Measurements from ENCODE around the gene GDPD3. TPM values are rescaled to one million over a fixed set of nuclear protein-coding genes. Genes with fewer than 3 reads are reported as not detected.

The GDPD3 gene
- total RNA-seq, 1 experiment from 2014 or later = 3.8 TPM

DNA sequence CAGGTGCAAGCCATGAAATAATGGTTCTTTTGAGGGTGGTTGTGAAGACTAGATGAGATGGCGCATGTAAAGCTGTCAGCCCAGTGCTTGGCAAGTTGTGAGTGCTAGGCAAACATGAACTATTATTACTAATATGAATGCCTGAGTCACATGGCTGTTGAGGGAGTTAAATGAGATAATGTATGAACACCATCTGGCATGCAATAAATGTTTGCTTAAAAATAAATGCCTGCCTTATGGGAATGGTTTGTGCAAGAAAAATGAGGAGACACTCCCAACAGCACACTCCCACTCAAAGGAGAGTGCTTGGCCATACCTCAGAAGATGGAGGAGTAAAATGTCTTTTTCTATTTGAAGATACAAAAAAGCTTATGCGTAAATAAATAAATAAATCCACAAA lies 6.1 kb upstream of the GDPD3 start:
- Histone ChIP-seq H3K4me2 (ENCODE audit: insufficient read depth, insufficient read length, low read length) (no peak overlapping the region), H2BK15ac (ENCODE audit: low read depth, low read length) (no peak overlapping the region), H3T11ph (ENCODE audit: low read length) (no peak overlapping the region), H3K4ac (ENCODE audit: low read depth, low read length) (no peak overlapping the region), H2BK12ac (ENCODE audit: insufficient read length, low read depth, low read length) (no peak overlapping the region), H3K14ac (ENCODE audit: insufficient read depth, low read length) (no peak overlapping the region), H3K79me2 (ENCODE audit: insufficient read depth, low read length) (no peaks in the 10 kb centered on the region), H4K20me1 (ENCODE audit: control insufficient read depth, insufficient read depth, insufficient read length) (no peaks in the 10 kb centered on the region), H3K18ac (ENCODE audit: insufficient read length, low read depth, low read length) (no peak overlapping the region), H3K79me1 (ENCODE audit: insufficient read depth, low read depth, low read length, poor library complexity, severe bottlenecking) (no peaks in the 10 kb centered on the region), H3K9me3 (ENCODE audit: control insufficient read depth, low read depth, low read length) (no peaks in the 10 kb centered on the region), H4K91ac (ENCODE audit: insufficient read length, low read depth, low read length) (no peak overlapping the region), H4K8ac (replicated peaks; ENCODE audit: insufficient read length, low read depth, low read length) (no peak overlapping the region), H2BK120ac (ENCODE audit: low read depth, low read length, poor library complexity, severe bottlenecking) (no peak overlapping the region), H2BK5ac (ENCODE audit: insufficient read length, low read length) (no peak overlapping the region), H2AFZ (ENCODE audit: low read length) (no peak overlapping the region), H3K23ac (ENCODE audit: insufficient read length, low read depth, low read length) (no peak overlapping the region), H4K5ac (ENCODE audit: insufficient read length, low read depth, low read length) (no peak overlapping the region), H3K9ac (ENCODE audit: extremely low read depth, insufficient read length, low read length) (no peak overlapping the region), H3K27ac (ENCODE audit: insufficient read length, low read depth, low read length) (no peak overlapping the region), H3K27me3 (ENCODE audit: insufficient read depth, low read length) (no peaks in the 10 kb centered on the region; the same call in 1 of the 2 replicates), H2AK5ac (ENCODE audit: insufficient read length, low read length) (no peak overlapping the region), H2BK20ac (ENCODE audit: low read depth, low read length, poor library complexity, severe bottlenecking) (no peak overlapping the region), H3K4me1 (ENCODE audit: insufficient read depth, low read length) (no peaks in the 10 kb centered on the region), H3K56ac (ENCODE audit: insufficient read length, low read depth, low read length) (no peak overlapping the region), H3K23me2 (ENCODE audit: insufficient read length, low read depth, low read length, poor library complexity, severe bottlenecking) (peaks cover 3% of the 10 kb centered on the region)
- DNase-seq = no peak
- no CpG with 5 or more reads among the region's 2 CpGs for WGBS (ENCODE audit: extremely low coverage, insufficient read length, low lambda C conversion rate)
- no peak overlapping the region for H3K4me3 Mint-ChIP-seq
- H3K4me1 Mint-ChIP-seq = peaks cover 8 to 12% of the 10 kb centered on the region in 2 experiments
- peaks cover 0 to 28% (median 16%) of the 10 kb centered on the region in 3 experiments; a peak in 6 of 7 replicates for H3K36me3 Mint-ChIP-seq (ENCODE audit: insufficient read depth in 1 of 3, low read depth in 3 of 3)
- no peaks in the 10 kb centered on the region for H3K9me3 Mint-ChIP-seq
- TF ChIP-seq, protein P1, sequence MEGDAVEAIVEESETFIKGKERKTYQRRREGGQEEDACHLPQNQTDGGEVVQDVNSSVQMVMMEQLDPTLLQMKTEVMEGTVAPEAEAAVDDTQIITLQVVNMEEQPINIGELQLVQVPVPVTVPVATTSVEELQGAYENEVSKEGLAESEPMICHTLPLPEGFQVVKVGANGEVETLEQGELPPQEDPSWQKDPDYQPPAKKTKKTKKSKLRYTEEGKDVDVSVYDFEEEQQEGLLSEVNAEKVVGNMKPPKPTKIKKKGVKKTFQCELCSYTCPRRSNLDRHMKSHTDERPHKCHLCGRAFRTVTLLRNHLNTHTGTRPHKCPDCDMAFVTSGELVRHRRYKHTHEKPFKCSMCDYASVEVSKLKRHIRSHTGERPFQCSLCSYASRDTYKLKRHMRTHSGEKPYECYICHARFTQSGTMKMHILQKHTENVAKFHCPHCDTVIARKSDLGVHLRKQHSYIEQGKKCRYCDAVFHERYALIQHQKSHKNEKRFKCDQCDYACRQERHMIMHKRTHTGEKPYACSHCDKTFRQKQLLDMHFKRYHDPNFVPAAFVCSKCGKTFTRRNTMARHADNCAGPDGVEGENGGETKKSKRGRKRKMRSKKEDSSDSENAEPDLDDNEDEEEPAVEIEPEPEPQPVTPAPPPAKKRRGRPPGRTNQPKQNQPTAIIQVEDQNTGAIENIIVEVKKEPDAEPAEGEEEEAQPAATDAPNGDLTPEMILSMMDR (conservative IDR thresholded peaks at IDR 0.05) = no peak
- H3K27me3 Mint-ChIP-seq (ENCODE audit: low read depth) = peaks cover under 1% of the 10 kb centered on the region
- no peak overlapping the region for H3K27ac Mint-ChIP-seq

Data from H9 (cell line).